ENCODE results near the gene FIP1L1. TPM values are rescaled to one million over a fixed set of nuclear protein-coding genes. Genes with fewer than 3 reads are reported as not detected.

Gene FIP1L1
- total and polyA plus RNA-seq, 2 of the 4 experiments (the other 2 are of a cell fraction) = 31.1 to 37.5 TPM

DNA sequence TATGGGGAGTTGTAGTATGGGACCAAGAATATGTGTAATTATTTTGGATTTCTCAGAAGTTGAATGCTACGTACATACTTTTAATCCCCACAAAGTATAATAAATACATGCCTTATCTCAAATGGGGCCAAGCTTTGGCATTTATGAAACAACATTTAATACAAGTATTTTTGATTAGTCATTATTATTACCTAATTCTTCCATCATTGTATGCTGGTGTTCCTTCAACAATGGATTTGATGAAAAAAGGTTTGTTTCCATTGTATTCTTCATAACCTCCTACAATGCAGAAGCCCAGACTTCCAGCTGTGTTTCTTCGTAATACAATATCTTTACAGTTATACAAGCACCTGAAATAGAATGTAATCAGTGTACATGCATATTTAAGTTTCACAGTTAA lies 83.8 kb downstream of the FIP1L1 start:
- H2BK20ac ChIP-seq (ENCODE audit: low read depth, low read length) = no peak overlapping the region
- no peaks in the 10 kb centered on the region for H3K9me3 ChIP-seq (ENCODE audit: control insufficient read depth, insufficient read depth, low read length)
- WGBS, 2 experiments (ENCODE audit: extremely low coverage in 2 of 2, insufficient read length in 1 of 2) = no CpG with 5 or more reads among the region's 2 CpGs
- peaks cover 7% of the 10 kb centered on the region for H3K4me1 ChIP-seq (ENCODE audit: control insufficient read depth, insufficient read depth, low read length)
- H3K23ac ChIP-seq (ENCODE audit: low read depth, low read length) = no peak overlapping the region
- no peak overlapping the region for H2AK9ac ChIP-seq (replicated peaks; ENCODE audit: low read depth, low read length, poor library complexity)
- no peak overlapping the region; the same call in 1 of the 2 replicates for H3K4me2 ChIP-seq (ENCODE audit: low read depth, low read length)
- H3K79me1 ChIP-seq (ENCODE audit: low read depth in 1 of 2, low read length in 2 of 2) = peaks cover 3 to 11% of the 10 kb centered on the region in 2 experiments
- ChIA-PET CTCF (interaction anchor here (0.5 kb wide), 1 partner anchor 183 kb away, joined by 3 read pairs; no protein-coding TSS in a partner anchor), POLR2A (ENCODE audit: unreplicated experiment) (no interaction called here)
- H3K27me3 ChIP-seq (ENCODE audit: control insufficient read depth, insufficient read depth, low read length) = no peaks in the 10 kb centered on the region
- H3K14ac ChIP-seq (replicated peaks; ENCODE audit: low read depth, low read length) = no peak overlapping the region
- H3K56ac ChIP-seq (ENCODE audit: extremely low read depth, insufficient read depth, low read length) = no peak overlapping the region
- no peak overlapping the region for H2BK120ac ChIP-seq (ENCODE audit: low read depth, low read length)
- no peak overlapping the region for H3K9ac ChIP-seq (ENCODE audit: low read depth, low read length)
- in situ Hi-C loops (cut with MboI; ENCODE audit: low sequenced_read_pairs) = no loop called here
- peak overlapping the region; percentile 84 for H2BK5ac ChIP-seq (ENCODE audit: low read depth, low read length, poor library complexity, severe bottlenecking)
- dilution Hi-C loops (cut with HindIII; ENCODE audit: low sequenced_read_pairs, unreplicated experiment) = no loop called here
- H4K5ac ChIP-seq (ENCODE audit: low read depth, low read length) = no peak overlapping the region
- no peak overlapping the region for H2BK15ac ChIP-seq (ENCODE audit: low read depth, low read length)
- TF ChIP-seq, protein P1, sequence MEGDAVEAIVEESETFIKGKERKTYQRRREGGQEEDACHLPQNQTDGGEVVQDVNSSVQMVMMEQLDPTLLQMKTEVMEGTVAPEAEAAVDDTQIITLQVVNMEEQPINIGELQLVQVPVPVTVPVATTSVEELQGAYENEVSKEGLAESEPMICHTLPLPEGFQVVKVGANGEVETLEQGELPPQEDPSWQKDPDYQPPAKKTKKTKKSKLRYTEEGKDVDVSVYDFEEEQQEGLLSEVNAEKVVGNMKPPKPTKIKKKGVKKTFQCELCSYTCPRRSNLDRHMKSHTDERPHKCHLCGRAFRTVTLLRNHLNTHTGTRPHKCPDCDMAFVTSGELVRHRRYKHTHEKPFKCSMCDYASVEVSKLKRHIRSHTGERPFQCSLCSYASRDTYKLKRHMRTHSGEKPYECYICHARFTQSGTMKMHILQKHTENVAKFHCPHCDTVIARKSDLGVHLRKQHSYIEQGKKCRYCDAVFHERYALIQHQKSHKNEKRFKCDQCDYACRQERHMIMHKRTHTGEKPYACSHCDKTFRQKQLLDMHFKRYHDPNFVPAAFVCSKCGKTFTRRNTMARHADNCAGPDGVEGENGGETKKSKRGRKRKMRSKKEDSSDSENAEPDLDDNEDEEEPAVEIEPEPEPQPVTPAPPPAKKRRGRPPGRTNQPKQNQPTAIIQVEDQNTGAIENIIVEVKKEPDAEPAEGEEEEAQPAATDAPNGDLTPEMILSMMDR (conservative IDR thresholded peaks at IDR 0.05; ENCODE audit: low read depth, low read length) = no peak
- TF ChIP-seq FOS (IDR thresholded peaks at IDR 0.05; ENCODE audit: low read depth, low read length) (no peak), SMC3 (IDR thresholded peaks at IDR 0.05; ENCODE audit: low read depth, low read length) (no peak), RFX5 (IDR thresholded peaks at IDR 0.05; ENCODE audit: low read depth, low read length) (no peak), MAZ (IDR thresholded peaks at IDR 0.05; ENCODE audit: borderline replicate concordance, low read depth, low read length) (no peak), MAFK (IDR thresholded peaks at IDR 0.05; ENCODE audit: low read depth, low read length) (no peak), RCOR1 (IDR thresholded peaks at IDR 0.05; ENCODE audit: insufficient replicate concordance, low read length) (no peak), POLR2A (IDR thresholded peaks at IDR 0.05; ENCODE audit: low read depth, low read length) (no peak), RAD21 (IDR thresholded peaks at IDR 0.05; ENCODE audit: low read length) (no peak)
- no peak overlapping the region for H4K8ac ChIP-seq (ENCODE audit: low read depth in 2 of 2, low read length in 2 of 2)
- intact Hi-C loops (cut with micrococcal nuclease) = no loop called here
- peak overlapping the region; percentile 51; the same call in 1 of the 2 replicates for H3K27ac ChIP-seq (ENCODE audit: insufficient read depth, low read length)
- no peak overlapping the region for H3K4me3 ChIP-seq (ENCODE audit: insufficient read depth, low read depth, low read length)
- BruUV-seq (replicated peaks) = no TSS peak
- no peaks in the 10 kb centered on the region for H4K20me1 ChIP-seq (ENCODE audit: insufficient read depth, low read length)
- peak; percentile 39 for ATAC-seq (ENCODE audit: low read depth)
- H2AK5ac ChIP-seq (ENCODE audit: low read depth, low read length) = no peak overlapping the region
- peaks cover 2% of the 10 kb centered on the region for H3K9me1 ChIP-seq (ENCODE audit: insufficient read depth, low read length)
- H2AFZ ChIP-seq (replicated peaks; ENCODE audit: low read length, poor library complexity) = no peak overlapping the region
- H3K36me3 ChIP-seq (ENCODE audit: control insufficient read depth, insufficient read depth, low read length) = peaks cover 5% of the 10 kb centered on the region
- no peak overlapping the region for H3K4ac ChIP-seq (ENCODE audit: low read depth, low read length)
- no peak overlapping the region; the same call in 1 of the 2 replicates for H3K18ac ChIP-seq (ENCODE audit: low read depth, low read length)
- DNase-seq = peak; percentile 30
- H4K91ac ChIP-seq (ENCODE audit: insufficient read depth, low read depth, low read length) = no peak overlapping the region
